ENCODE results near the gene EPHA4.

GRCh38 chr2:221458578-221458977 lies 113.5 kb downstream of the EPHA4 start:
- no peak for TF ChIP-seq CTCF (conservative IDR thresholded peaks at IDR 0.05 in 1 of 2, IDR thresholded peaks at IDR 0.05 in 1 of 2; ENCODE audit: low read depth in 1 of 2, low read length in 2 of 2)
- no peak for TF ChIP-seq EZH2 (IDR thresholded peaks at IDR 0.05; ENCODE audit: low read length, missing control alignments)

Data from fibroblast of lung (primary cell).